Stimulated activated CD4-positive, alpha-beta T cell treated with anti-CD3 and anti-CD28 coated beads, TNF-alpha, amount 100 ng/mL, for 24 hours (primary cell): ENCODE measurements around the gene SLC38A11.
"Not testable (repeated sequence)": the region's sequence is repeated elsewhere in the genome, so short reads cannot be mapped to it uniquely, and the experiment has no call there.

Source experiments
- DNase-seq, 3 experiments: peaks; one replicate each; pipeline ENCODE4 v3.0.0-alpha.2; 2020; ENCODE audit warnings: low read depth in 3 of 3

SLC38A11 gene

GRCh38 chr2:164879901-164880535 lies 75.3 kb downstream of the SLC38A11 start:
- DNase-seq: no peak

GRCh38 chr2:164877927-164878326 lies 77.4 kb downstream of the SLC38A11 start:
- DNase-seq: no peak

GRCh38 chr2:164877169-164877568 lies 78.2 kb downstream of the SLC38A11 start:
- DNase-seq: no peak

- no peak for DNase-seq
These were observed 79.8 kb downstream of the SLC38A11 start for GRCh38 chr2:164875334-164876205.

GRCh38 chr2:164873210-164873908 lies 82.0 kb downstream of the SLC38A11 start:
- no peak for DNase-seq

GRCh38 chr2:164871404-164871803 lies 83.9 kb downstream of the SLC38A11 start:
- no peak for DNase-seq

DNA sequence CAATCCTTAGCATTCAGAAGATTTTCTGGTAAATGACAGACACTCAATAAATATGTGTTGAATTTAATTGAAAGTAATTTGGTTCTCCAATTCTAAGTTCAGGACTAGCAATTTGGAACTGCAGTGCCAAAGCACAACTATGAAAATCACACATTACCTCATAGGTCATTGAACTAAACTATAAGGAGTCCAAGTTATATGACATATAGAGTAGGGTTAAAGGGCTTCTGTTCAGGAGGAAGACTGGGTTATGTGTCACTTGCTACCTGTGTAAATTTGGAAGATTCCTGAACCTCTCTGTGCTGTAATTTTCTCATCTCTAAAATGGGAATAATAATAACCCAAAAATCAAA lies 85.9 kb downstream of the SLC38A11 start:
- no peak for DNase-seq

DNA sequence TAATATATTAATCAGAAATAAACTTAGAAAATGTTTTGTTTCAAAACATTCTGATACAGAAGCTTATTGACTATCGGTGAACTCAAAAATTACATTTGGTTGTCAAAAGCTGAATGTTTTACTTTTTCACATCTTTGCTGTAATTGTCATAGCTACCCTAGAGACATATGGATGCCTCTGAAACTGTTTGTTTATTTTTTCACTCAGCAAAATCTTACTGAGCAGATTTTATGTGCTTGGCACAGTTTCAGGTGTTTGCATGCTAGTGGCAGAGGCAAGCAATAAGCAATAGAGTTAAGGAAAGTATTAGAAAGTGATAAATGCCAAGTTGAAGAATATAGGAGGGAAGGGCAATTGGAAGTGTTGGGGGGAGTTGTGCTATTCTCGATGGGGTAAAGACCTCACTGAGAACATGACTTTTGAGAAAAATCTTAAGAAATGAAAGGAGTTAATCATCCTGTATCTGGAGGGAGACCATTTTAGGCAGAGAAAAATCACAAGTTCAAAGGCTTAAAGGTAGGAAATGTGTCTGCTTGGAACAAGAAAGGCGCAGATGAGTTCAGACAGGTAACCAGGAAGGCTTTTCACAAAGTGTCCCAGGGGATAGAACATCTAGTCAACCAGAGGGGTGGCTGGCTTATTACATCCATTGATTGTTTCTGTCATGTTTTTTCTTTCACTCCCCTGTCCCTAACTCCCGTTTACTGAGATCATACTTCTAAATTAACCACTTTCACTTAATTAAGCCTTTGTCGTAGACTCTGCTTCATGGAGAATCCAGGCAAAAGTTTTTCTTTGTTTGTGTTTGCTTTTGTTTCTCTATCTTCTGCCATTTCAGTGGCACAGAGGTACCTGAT lies 86.5 kb downstream of the SLC38A11 start:
- DNase-seq: no peak

- no peak for DNase-seq
These were observed 87.4 kb downstream of the SLC38A11 start for GRCh38 chr2:164867779-164868397.

GRCh38 chr2:164866381-164866780 lies 88.9 kb downstream of the SLC38A11 start:
- DNase-seq: not testable (repeated sequence)

- no peak for DNase-seq
These were observed 94.7 kb downstream of the SLC38A11 start for GRCh38 chr2:164860694-164861042.

GRCh38 chr2:164859906-164860693 lies 95.2 kb downstream of the SLC38A11 start:
- not testable (repeated sequence) for DNase-seq

- DNase-seq: no peak
These were observed 96.0 kb downstream of the SLC38A11 start for GRCh38 chr2:164859251-164859818.

GRCh38 chr2:164852086-164852485 lies 103.2 kb downstream of the SLC38A11 start:
- DNase-seq: no peak

GRCh38 chr2:164850235-164850634 lies 105.1 kb downstream of the SLC38A11 start:
- DNase-seq: no peak

GRCh38 chr2:164849506-164849905 lies 105.8 kb downstream of the SLC38A11 start:
- no peak for DNase-seq

GRCh38 chr2:164847981-164848741 lies 107.2 kb downstream of the SLC38A11 start:
- DNase-seq: no peak

- DNase-seq: no peak
These were observed 108.0 kb downstream of the SLC38A11 start for GRCh38 chr2:164847291-164847690.

DNA sequence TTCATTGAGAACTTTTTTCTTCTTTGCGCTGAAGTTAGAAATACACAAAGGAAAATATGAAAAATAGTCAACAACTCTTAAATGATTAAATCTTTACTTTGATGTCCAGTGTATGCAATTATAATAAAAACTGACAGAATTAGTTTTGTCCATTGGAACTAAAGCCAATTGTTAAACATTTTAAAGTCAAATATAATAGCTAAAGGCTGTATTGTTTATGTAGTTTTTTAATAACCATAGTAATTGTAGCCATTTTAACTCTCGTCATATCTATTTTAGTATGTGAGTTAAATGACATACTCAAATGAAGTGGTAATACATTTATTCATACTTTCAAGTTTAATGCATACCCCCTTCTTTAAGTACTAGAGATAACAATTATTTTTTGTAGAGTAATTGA lies 109.0 kb downstream of the SLC38A11 start:
- no peak for DNase-seq
